Trophoblast cell (in vitro differentiated cells and primary cell): ENCODE measurements around the gene ASPSCR1.

Experiments used
- DNase-seq, 2 donors: peaks; one replicate each; pipeline ENCODE4 v3.0.0-alpha.2; 2016
- H2AFZ ChIP-seq: 2 replicates; pipeline ENCODE4 v1.6.1; 2013; ENCODE audit warnings: low read length, moderate library complexity, mild to moderate bottlenecking; ENCODE audit not compliant: insufficient read depth, poor library complexity
- H2AK5ac ChIP-seq: 2 replicates; pipeline ENCODE4 v1.6.1; 2013; ENCODE audit warnings: mild to moderate bottlenecking, low read length
- H2BK120ac ChIP-seq: 2 replicates; pipeline ENCODE4 v1.6.1; 2013; ENCODE audit warnings: low read length, mild to moderate bottlenecking, moderate library complexity; ENCODE audit not compliant: insufficient read depth, poor library complexity
- H2BK12ac ChIP-seq: 2 replicates; pipeline ENCODE4 v1.6.1; 2013; ENCODE audit warnings: mild to moderate bottlenecking, low read length, moderate library complexity
- H2BK5ac ChIP-seq: 2 replicates; pipeline ENCODE4 v1.6.1; 2013; ENCODE audit warnings: low read length, low read depth, moderate library complexity, mild to moderate bottlenecking; ENCODE audit not compliant: poor library complexity
- H3K14ac ChIP-seq: 2 replicates; pipeline ENCODE4 v1.6.1; 2013; ENCODE audit warnings: mild to moderate bottlenecking, low read length
- H3K18ac ChIP-seq: 2 replicates; pipeline ENCODE4 v1.6.1; 2013; ENCODE audit warnings: mild to moderate bottlenecking, low read length
- H3K23ac ChIP-seq: 2 replicates; pipeline ENCODE4 v1.6.1; 2013; ENCODE audit warnings: low read length
- H3K27ac ChIP-seq: 2 replicates; pipeline ENCODE4 v1.5.1; 2013; ENCODE audit warnings: low read depth, mild to moderate bottlenecking, inconsistent platforms, low read length, moderate library complexity
- H3K27me3 ChIP-seq: 2 replicates; pipeline ENCODE4 v1.6.1; 2013; ENCODE audit warnings: inconsistent platforms, mild to moderate bottlenecking, low read length, moderate library complexity; ENCODE audit not compliant: insufficient read depth
- H3K36me3 ChIP-seq, 2 experiments: 1 replicate in 1 of 2; 2 replicates in 1 of 2; pipeline ENCODE4 v1.6.1; 2013; ENCODE audit warnings: low read length in 2 of 2, mild to moderate bottlenecking in 2 of 2, moderate library complexity in 1 of 2; ENCODE audit not compliant: insufficient read depth in 2 of 2, control insufficient read depth in 1 of 2
- H3K4ac ChIP-seq: 2 replicates; pipeline ENCODE4 v1.6.1; 2013; ENCODE audit warnings: low read depth, mild to moderate bottlenecking, low read length, moderate library complexity
- H3K4me1 ChIP-seq, 2 experiments: 1 replicate in 1 of 2; 2 replicates in 1 of 2; pipeline ENCODE4 v1.6.1; 2013; ENCODE audit warnings: low read length in 2 of 2, mild to moderate bottlenecking in 2 of 2, moderate library complexity in 1 of 2; ENCODE audit not compliant: insufficient read depth in 2 of 2, control insufficient read depth in 1 of 2
- H3K4me2 ChIP-seq: 2 replicates; pipeline ENCODE4 v1.6.1; 2013; ENCODE audit warnings: inconsistent platforms, mild to moderate bottlenecking, low read length, moderate library complexity
- H3K4me3 ChIP-seq: 2 replicates; pipeline ENCODE4 v1.5.1; 2013; ENCODE audit warnings: mild to moderate bottlenecking, low read depth, low read length, inconsistent platforms
- H3K79me1 ChIP-seq: one replicate; pipeline ENCODE4 v1.6.1; 2013; ENCODE audit warnings: low read length
- H3K79me2 ChIP-seq: 2 replicates; pipeline ENCODE4 v1.6.1; 2013; ENCODE audit warnings: low read length, mild to moderate bottlenecking; ENCODE audit not compliant: control insufficient read depth, insufficient read depth, poor library complexity
- H3K9ac ChIP-seq: 2 replicates; pipeline ENCODE4 v1.6.1; 2013; ENCODE audit warnings: mild to moderate bottlenecking, low read length
- H3K9me3 ChIP-seq: 2 replicates; pipeline ENCODE4 v1.6.1; 2013; ENCODE audit warnings: low read depth, mild to moderate bottlenecking, control low read depth, inconsistent platforms, low read length; ENCODE audit not compliant: insufficient read depth
- H4K12ac ChIP-seq: 2 replicates; pipeline ENCODE4 v1.6.1; 2013; ENCODE audit warnings: low read depth, mild to moderate bottlenecking, low read length, moderate library complexity
- H4K8ac ChIP-seq: 2 replicates; pipeline ENCODE4 v1.6.1; 2013; ENCODE audit warnings: low read depth, mild to moderate bottlenecking, low read length, moderate library complexity
- H4K91ac ChIP-seq: one replicate; pipeline ENCODE4 v1.6.1; 2013; ENCODE audit warnings: low read depth, mild to moderate bottlenecking, low read length, moderate library complexity
- WGBS: extraction: QIAGEN DNeasy Blood & Tissue Kit; methylation state at CpG from one replicate; pipeline ENCODE4 v1.1.7; 2013; ENCODE audit warnings: missing lambda C conversion rate; ENCODE audit not compliant: insufficient read length, insufficient coverage; ENCODE audit errors: extremely low coverage; 5-methylcytosine and 5-hydroxymethylcytosine counted together

Gene ASPSCR1

DNA sequence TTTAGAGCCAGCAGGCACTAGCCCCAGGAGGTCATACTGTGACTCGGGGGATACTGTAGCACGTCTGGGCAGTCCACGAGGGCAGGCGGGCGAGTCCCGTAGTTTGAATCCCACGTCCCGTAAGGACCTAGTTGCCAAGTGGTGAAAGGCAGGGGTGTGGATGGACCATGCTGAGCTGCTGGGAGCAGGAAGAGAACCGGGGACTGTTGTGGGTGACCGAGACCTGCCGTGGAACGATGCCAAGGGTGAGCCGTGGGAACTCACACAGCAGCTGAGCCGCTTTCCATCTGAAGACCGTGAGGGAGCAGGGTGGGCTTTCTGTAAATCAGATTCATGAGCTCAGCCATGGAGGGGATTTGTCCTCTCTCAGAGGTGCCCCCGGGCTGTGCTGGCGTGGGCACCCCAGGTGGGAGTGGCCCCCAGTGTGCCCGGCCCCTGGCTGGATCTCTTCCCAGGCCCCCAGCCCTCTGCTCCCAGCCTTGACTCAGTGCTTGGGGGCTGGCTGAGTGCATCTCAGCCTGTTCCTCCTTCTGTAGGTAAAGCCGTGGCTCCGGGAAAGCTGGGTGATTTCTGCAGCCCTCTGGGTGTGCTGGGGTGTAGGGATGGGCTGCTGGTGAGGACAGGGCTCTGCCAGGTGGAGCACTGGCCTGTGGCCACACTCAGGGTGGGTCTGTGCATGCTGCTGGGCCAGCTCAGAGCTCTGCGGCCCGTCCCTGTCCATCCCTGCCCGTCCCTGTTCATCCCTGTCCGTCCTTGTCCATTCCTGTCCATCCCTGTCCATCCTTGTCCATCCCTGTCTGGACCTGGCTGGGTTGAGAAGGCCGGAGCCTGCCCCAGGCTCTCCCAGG is 13.6 kb downstream of the ASPSCR1 start:
- peak overlapping the region; percentile 55 for H3K18ac ChIP-seq
- H4K91ac ChIP-seq = peak overlapping the region; percentile 65
- peak overlapping the region; percentile 48 for H3K14ac ChIP-seq
- no peak overlapping the region for H3K4me2 ChIP-seq
- peaks cover 12% of the 10 kb centered on the region for H3K9me3 ChIP-seq
- no peak overlapping the region for H3K23ac ChIP-seq
- no peaks in the 10 kb centered on the region for H3K27me3 ChIP-seq
- no peak overlapping the region for H4K12ac ChIP-seq
- no peak for DNase-seq
- no peak overlapping the region for H3K4me3 ChIP-seq
- peak overlapping the region; percentile 64 for H2AK5ac ChIP-seq
- peaks cover 9% of the 10 kb centered on the region for H3K79me1 ChIP-seq
- no CpG with 5 or more reads among the region's 25 CpGs for WGBS
- peak overlapping the region; percentile 63 for H2BK12ac ChIP-seq
- H3K4me1 ChIP-seq = peaks cover 18 to 19% of the 10 kb centered on the region in 2 experiments
- peak overlapping the region; percentile 36 for H4K8ac ChIP-seq
- H3K79me2 ChIP-seq = no peaks in the 10 kb centered on the region
- peaks cover 13 to 18% of the 10 kb centered on the region in 2 experiments for H3K36me3 ChIP-seq
- peak overlapping the region; percentile 37 for H3K27ac ChIP-seq
- H2BK120ac ChIP-seq = peak overlapping the region; percentile 19
- no peak overlapping the region for H2BK5ac ChIP-seq
- H3K4ac ChIP-seq = peak overlapping the region; percentile 24
- no peak overlapping the region for H3K9ac ChIP-seq
- no peak overlapping the region for H2AFZ ChIP-seq

DNA sequence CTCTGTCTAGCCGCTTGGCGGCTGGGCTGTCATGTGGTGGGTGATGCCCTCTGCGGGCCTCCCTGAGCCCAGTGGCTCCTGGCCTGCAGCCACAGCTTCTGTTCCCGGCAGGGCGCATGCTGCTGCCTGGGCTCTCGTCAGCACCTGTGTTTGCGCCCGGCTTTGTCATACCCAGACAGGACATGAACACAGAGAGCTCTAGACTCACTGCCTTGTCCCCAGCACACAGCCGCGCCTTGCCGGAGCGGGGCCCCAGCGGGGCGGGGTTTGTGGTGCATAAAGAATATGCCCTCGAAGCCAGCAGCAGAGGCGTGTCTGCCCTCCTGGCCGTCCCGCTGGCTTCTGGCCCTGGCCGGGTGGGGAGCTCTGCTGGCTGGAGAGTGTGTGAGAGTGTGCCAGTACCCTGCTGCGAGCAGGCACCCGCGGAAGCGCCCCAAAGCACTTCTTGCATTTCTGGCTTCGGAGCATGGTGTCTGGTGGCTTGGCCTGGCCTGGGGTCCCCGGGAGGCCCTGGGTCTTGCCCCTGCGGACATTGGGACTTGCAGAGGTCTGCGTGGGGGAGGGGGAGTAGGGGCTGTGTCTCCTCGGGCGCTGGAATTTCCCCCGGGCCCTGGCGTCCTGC is 14.4 kb downstream of the ASPSCR1 start:
- Histone ChIP-seq H3K79me2 (no peaks in the 10 kb centered on the region), H3K79me1 (peaks cover 9% of the 10 kb centered on the region), H3K4me2 (no peak overlapping the region), H2BK120ac (peak overlapping the region; percentile 19), H3K18ac (peak overlapping the region; percentile 31), H3K14ac (peak overlapping the region; percentile 16), H3K36me3 (peaks cover 10 to 14% of the 10 kb centered on the region in 2 experiments), H3K4me3 (no peak overlapping the region), H4K91ac (peak overlapping the region; percentile 65), H3K27me3 (no peaks in the 10 kb centered on the region), H3K27ac (peak overlapping the region; percentile 37), H2BK12ac (no peak overlapping the region), H4K8ac (no peak overlapping the region), H3K9ac (no peak overlapping the region), H2BK5ac (peak overlapping the region; percentile 4), H3K4ac (no peak overlapping the region), H2AFZ (no peak overlapping the region), H2AK5ac (peak overlapping the region; percentile 32), H3K9me3 (peaks cover 9% of the 10 kb centered on the region), H3K23ac (no peak overlapping the region), H4K12ac (no peak overlapping the region), H3K4me1 (peaks cover 18 to 19% of the 10 kb centered on the region in 2 experiments)
- peak; percentile 92 to 98 for DNase-seq
- WGBS = no CpG with 5 or more reads among the region's 31 CpGs

DNA sequence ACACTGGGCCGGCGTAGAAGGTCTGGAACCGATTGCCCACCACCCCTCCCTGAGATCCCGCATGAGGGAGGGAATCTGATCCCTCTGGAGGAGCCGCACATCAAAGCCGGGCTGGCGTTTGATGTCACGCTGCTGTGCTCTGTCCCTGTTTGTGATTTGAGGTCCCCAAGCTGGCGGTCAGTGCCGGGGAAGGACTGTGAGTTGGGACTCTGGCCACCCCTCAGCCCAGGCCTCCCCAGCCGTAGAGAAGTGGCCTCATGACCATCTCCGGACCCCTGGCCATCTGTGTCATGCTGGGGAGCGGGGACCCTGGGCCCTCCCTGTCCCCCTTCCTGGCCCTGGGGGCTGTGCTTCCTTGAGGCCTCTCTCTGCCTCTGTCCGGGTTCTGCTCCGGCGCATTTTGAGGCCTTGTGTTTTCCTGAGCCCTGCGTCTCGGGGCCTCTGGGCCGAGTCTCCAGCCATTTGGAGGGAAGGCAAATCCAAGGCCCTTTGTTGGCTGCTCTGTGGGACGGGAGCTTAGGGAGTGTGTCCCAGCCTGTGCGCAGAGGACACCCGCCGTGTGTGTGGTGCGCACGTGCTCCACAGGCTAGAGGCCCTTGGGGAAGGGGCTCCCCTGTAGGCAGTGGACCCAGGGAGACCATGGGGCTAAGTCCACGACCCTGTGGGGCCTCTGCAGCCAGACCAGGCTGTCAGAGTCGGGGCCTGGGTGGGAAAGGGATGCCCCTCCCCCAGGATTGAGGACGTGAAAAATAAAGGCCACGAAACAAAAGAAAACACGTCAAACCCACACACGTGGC is 15.1 kb downstream of the ASPSCR1 start:
- H3K27ac ChIP-seq = peak overlapping the region; percentile 42

More for the DNA sequence above, 15.1 kb downstream of the ASPSCR1 start:
- Histone ChIP-seq H3K79me2 (no peaks in the 10 kb centered on the region), H3K9ac (peak overlapping the region; percentile 19), H2AFZ (no peak overlapping the region), H3K27me3 (no peaks in the 10 kb centered on the region), H4K91ac (peak overlapping the region; percentile 78), H3K36me3 (peaks cover 7 to 17% of the 10 kb centered on the region in 2 experiments), H3K4me3 (no peak overlapping the region), H3K23ac (no peak overlapping the region), H3K4ac (peak overlapping the region; percentile 33), H4K8ac (peak overlapping the region; percentile 49), H2BK5ac (peak overlapping the region; percentile 2), H3K4me1 (peaks cover 18 to 19% of the 10 kb centered on the region in 2 experiments), H3K14ac (peak overlapping the region; percentile 50), H4K12ac (peak overlapping the region; percentile 28), H2BK120ac (peak overlapping the region; percentile 70), H3K9me3 (peaks cover 9% of the 10 kb centered on the region), H2BK12ac (peak overlapping the region; percentile 55), H3K79me1 (peaks cover 9% of the 10 kb centered on the region), H3K4me2 (no peak overlapping the region), H3K18ac (peak overlapping the region; percentile 28), H2AK5ac (peak overlapping the region; percentile 34)
- DNase-seq = peak in 1 of 2 donors; percentile 48
- WGBS = no CpG with 5 or more reads among the region's 31 CpGs
